Loucy (cell line): ENCODE measurements around the gene CLCN2.

Experiments used
- EZH2phosphoT487 ChIP-seq: fragments of 200-600 bp; IDR thresholded peaks from 2 replicates; pipeline ENCODE4 v1.6.1; 2018; ENCODE audit warnings: antibody characterized with exemption, mild to moderate bottlenecking, moderate library complexity, borderline replicate concordance
- TF ChIP-seq, protein P1 (sequence below): fragments of 200-600 bp; sonication (generic); conservative IDR thresholded peaks from 2 replicates; pipeline ENCODE4 v1.5.1; 2014; ENCODE audit warnings: mild to moderate bottlenecking, antibody characterized with exemption, low read length

DNA sequence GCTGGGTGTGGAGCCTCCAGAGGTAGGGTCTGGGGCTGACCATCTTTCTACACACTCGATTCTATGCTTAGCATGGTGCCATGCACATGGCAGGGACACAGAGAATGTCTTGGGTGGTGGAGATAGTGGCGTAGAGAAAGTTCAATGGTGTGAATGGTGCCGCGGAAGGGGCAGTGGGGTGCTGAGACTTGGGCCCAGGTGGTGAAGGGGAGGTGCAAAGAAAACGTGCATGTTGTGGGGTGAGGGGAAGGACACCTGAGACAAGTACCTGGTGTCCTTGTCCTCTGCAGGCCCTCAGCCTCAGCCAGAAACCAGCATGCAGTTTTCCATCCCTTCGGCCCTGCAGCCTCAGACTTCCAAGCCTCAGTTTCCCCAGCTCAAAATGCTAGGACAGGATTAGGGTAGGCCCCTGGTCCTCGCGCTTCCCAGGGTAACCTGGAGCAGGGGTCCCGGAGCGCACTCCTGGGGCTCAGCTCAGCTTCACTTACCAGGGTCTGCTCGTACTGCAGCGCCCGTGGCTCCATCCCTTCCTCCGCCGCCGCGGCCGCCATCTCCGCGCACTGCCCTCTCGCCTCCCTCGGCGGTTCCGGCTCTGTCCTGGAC lies 375 bp downstream of the CLCN2 start:
- TF ChIP-seq, protein P1, sequence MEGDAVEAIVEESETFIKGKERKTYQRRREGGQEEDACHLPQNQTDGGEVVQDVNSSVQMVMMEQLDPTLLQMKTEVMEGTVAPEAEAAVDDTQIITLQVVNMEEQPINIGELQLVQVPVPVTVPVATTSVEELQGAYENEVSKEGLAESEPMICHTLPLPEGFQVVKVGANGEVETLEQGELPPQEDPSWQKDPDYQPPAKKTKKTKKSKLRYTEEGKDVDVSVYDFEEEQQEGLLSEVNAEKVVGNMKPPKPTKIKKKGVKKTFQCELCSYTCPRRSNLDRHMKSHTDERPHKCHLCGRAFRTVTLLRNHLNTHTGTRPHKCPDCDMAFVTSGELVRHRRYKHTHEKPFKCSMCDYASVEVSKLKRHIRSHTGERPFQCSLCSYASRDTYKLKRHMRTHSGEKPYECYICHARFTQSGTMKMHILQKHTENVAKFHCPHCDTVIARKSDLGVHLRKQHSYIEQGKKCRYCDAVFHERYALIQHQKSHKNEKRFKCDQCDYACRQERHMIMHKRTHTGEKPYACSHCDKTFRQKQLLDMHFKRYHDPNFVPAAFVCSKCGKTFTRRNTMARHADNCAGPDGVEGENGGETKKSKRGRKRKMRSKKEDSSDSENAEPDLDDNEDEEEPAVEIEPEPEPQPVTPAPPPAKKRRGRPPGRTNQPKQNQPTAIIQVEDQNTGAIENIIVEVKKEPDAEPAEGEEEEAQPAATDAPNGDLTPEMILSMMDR = no peak
- TF ChIP-seq EZH2phosphoT487 = no peak
